H1 (cell line): Measurements from ENCODE around the gene LAMP1. TPM values are rescaled to one million over a fixed set of nuclear protein-coding genes. Genes with fewer than 3 reads are reported as not detected.

Experiments
- CTCF ChIA-PET: fragments of 300-600 bp; sonication (Branson Sonifier 250); formaldehyde crosslinking; loops from one replicate; lab custom pipeline; 2021; ENCODE audit not compliant: partially characterized antibody; lab: Charles Lee
- POLR2A ChIA-PET: fragments of 300-600 bp; sonication (Branson Sonifier 250); formaldehyde crosslinking; loops from one replicate; lab custom pipeline; 2021; ENCODE audit warnings: inconsistent platforms; ENCODE audit not compliant: partially characterized antibody; lab: Charles Lee
- DNase-seq, 2 experiments: peaks; one replicate each; pipeline versions ENCODE4 v3.0.0 to v3.0.0-alpha.2; 2010 to 2022; ENCODE audit warnings: low spot score in 2 of 2, low read depth in 1 of 2, mixed read lengths in 1 of 2
- FAIRE-seq: peaks from 2 replicates; lab custom pipeline; 2011; peaks lifted over from hg19 to GRCh38; lab: Jason Lieb, UNC
- H2AFZ ChIP-seq: 2 replicates; pipeline ENCODE4 v1.8.1; 2012; ENCODE audit warnings: low read length, inconsistent platforms
- H2AK5ac ChIP-seq: 2 replicates; pipeline ENCODE4 v1.6.1; 2013; ENCODE audit warnings: low read depth, low read length
- H2BK120ac ChIP-seq: replicated peaks from 2 replicates; pipeline ENCODE3; 2013; ENCODE audit warnings: low read depth, low read length, inconsistent platforms
- H2BK12ac ChIP-seq: 2 replicates; pipeline ENCODE4 v1.6.1; 2013; ENCODE audit warnings: low read depth, low read length
- H2BK15ac ChIP-seq: 2 replicates; pipeline ENCODE4 v1.6.1; 2013; ENCODE audit warnings: low read length
- H2BK20ac ChIP-seq: 2 replicates; pipeline ENCODE4 v1.6.1; 2013; ENCODE audit warnings: low read length
- H2BK5ac ChIP-seq: 2 replicates; pipeline ENCODE4 v1.6.1; 2013; ENCODE audit warnings: low read depth, low read length
- H3K14ac ChIP-seq: 2 replicates; pipeline ENCODE4 v1.6.1; 2013; ENCODE audit warnings: inconsistent platforms; ENCODE audit not compliant: insufficient read length
- H3K18ac ChIP-seq: 2 replicates; pipeline ENCODE4 v1.6.1; 2013; ENCODE audit warnings: low read length; ENCODE audit errors: extremely low read depth
- H3K23ac ChIP-seq: 2 replicates; pipeline ENCODE4 v1.6.1; 2013; ENCODE audit warnings: inconsistent platforms; ENCODE audit not compliant: insufficient read length
- H3K23me2 ChIP-seq: 2 replicates; pipeline ENCODE4 v1.6.1; 2013; ENCODE audit warnings: low read depth, low read length
- H3K27ac ChIP-seq: 2 replicates; pipeline ENCODE4 v1.6.1; 2011; ENCODE audit warnings: low read depth, low read length, inconsistent platforms
- H3K27me3 ChIP-seq, 4 experiments: replicated peaks in 1 of 4; 1 replicate in 1 of 4; 2 replicates in 3 of 4; pipeline versions ENCODE4 v1.6.1 to v1.8.1; 2011 to 2013; ENCODE audit warnings: low read length in 3 of 4, mild to moderate bottlenecking in 3 of 4, inconsistent platforms in 2 of 4, mixed read lengths in 2 of 4, moderate library complexity in 1 of 4; ENCODE audit not compliant: control insufficient read depth in 3 of 4, insufficient read depth in 3 of 4; ENCODE audit errors: extremely low read depth in 1 of 4
- H3K36me3 ChIP-seq, 4 experiments: 2 replicates each; pipeline versions ENCODE4 v1.6.1 to v1.8.1; 2011 to 2013; ENCODE audit warnings: mild to moderate bottlenecking in 4 of 4, low read length in 3 of 4, moderate library complexity in 2 of 4, control low read depth in 1 of 4, inconsistent platforms in 1 of 4; ENCODE audit not compliant: insufficient read depth in 4 of 4, control insufficient read depth in 2 of 4
- H3K4ac ChIP-seq: replicated peaks from 2 replicates; pipeline ENCODE3; 2013; ENCODE audit warnings: low read length, low read depth, mixed read lengths, inconsistent platforms; ENCODE audit not compliant: insufficient read length
- H3K4me1 ChIP-seq, 4 experiments: replicated peaks in 1 of 4; 1 replicate in 1 of 4; 2 replicates in 3 of 4; pipeline versions ENCODE4 v1.6.1 to v1.8.1; 2011 to 2013; ENCODE audit warnings: low read length in 3 of 4, inconsistent platforms in 2 of 4, mixed read lengths in 1 of 4; ENCODE audit not compliant: insufficient read depth in 4 of 4, control insufficient read depth in 3 of 4
- H3K4me2 ChIP-seq, 2 experiments: 2 replicates each; pipeline versions ENCODE4 v1.6.1 to v1.8.1; 2011 to 2013; ENCODE audit warnings: low read depth in 2 of 2, low read length in 2 of 2, control low read depth in 1 of 2, inconsistent platforms in 1 of 2, mild to moderate bottlenecking in 1 of 2; ENCODE audit not compliant: insufficient read depth in 1 of 2
- H3K4me3 ChIP-seq, 4 experiments: fragments of 200-600, 300-600 bp in 1 of 4; sonication (generic), shearing (Covaris generic), sonication (Bioruptor Twin) in 1 of 4; 2 replicates each; pipeline versions ENCODE4 v1.5.1 to v1.8.1; 2011 to 2016; ENCODE audit warnings: low read length in 4 of 4, low read depth in 3 of 4, control low read depth in 2 of 4, inconsistent platforms in 2 of 4, mild to moderate bottlenecking in 2 of 4, mixed read lengths in 1 of 4, moderate library complexity in 1 of 4; ENCODE audit not compliant: insufficient read depth in 2 of 4; ENCODE audit errors: extremely low read depth in 1 of 4
- H3K56ac ChIP-seq: replicated peaks from 2 replicates; pipeline ENCODE3; 2013; ENCODE audit warnings: low read depth, mild to moderate bottlenecking, mixed read lengths, low read length, inconsistent platforms; ENCODE audit not compliant: insufficient read length
- H3K79me1 ChIP-seq: 2 replicates; pipeline ENCODE4 v1.6.1; 2013; ENCODE audit warnings: low read depth, low read length, control low read depth
- H3K79me2 ChIP-seq, 2 experiments: 2 replicates each; pipeline versions ENCODE4 v1.6.1 to v1.8.1; 2012 to 2013; ENCODE audit warnings: low read length in 2 of 2, mild to moderate bottlenecking in 2 of 2, inconsistent platforms in 1 of 2; ENCODE audit not compliant: insufficient read depth in 2 of 2, control insufficient read depth in 1 of 2
- H3K9ac ChIP-seq, 4 experiments: replicated peaks in 1 of 4; 1 replicate in 1 of 4; 2 replicates in 3 of 4; pipeline versions ENCODE4 v1.6.1 to v1.8.1; 2011 to 2013; ENCODE audit warnings: low read depth in 3 of 4, low read length in 3 of 4, control low read depth in 2 of 4, mild to moderate bottlenecking in 2 of 4, moderate library complexity in 2 of 4, inconsistent platforms in 1 of 4; ENCODE audit errors: extremely low read depth in 1 of 4
- H3K9me3 ChIP-seq, 2 experiments: 2 replicates each; pipeline versions ENCODE4 v1.6.1 to v1.8.1; 2012 to 2013; ENCODE audit warnings: mild to moderate bottlenecking in 2 of 2, moderate library complexity in 2 of 2, control low read depth in 1 of 2, inconsistent platforms in 1 of 2, low read depth in 1 of 2, low read length in 1 of 2, mixed read lengths in 1 of 2; ENCODE audit not compliant: insufficient read depth in 2 of 2
- H4K20me1 ChIP-seq, 2 experiments: replicated peaks in 1 of 2; 2 replicates each; pipeline versions ENCODE3 to v1.8.1; 2011 to 2013; ENCODE audit warnings: inconsistent platforms in 2 of 2, low read length in 2 of 2, mild to moderate bottlenecking in 1 of 2; ENCODE audit not compliant: insufficient read depth in 2 of 2, control insufficient read depth in 1 of 2
- H4K5ac ChIP-seq: 2 replicates; pipeline ENCODE4 v1.6.1; 2013; ENCODE audit warnings: low read length, low read depth, mixed read lengths, inconsistent platforms; ENCODE audit not compliant: insufficient read length
- H4K8ac ChIP-seq: 2 replicates; pipeline ENCODE4 v1.8.0; 2013; ENCODE audit warnings: mild to moderate bottlenecking, moderate library complexity, low read length, inconsistent platforms; ENCODE audit not compliant: insufficient read depth; ENCODE audit errors: extremely low read depth
- H4K91ac ChIP-seq: replicated peaks from 2 replicates; pipeline ENCODE3; 2013; ENCODE audit warnings: low read length, mixed read lengths, inconsistent platforms; ENCODE audit not compliant: insufficient read length
- BACH1 ChIP-seq: IDR thresholded peaks from 2 replicates; pipeline ENCODE4 v1.6.1; 2012; ENCODE audit warnings: low read length, improper control_type of control experiment
- E2F6 ChIP-seq: IDR thresholded peaks from 2 replicates; pipeline ENCODE4 v1.6.1; 2012; ENCODE audit warnings: inconsistent platforms
- HDAC2 ChIP-seq, 2 experiments: fragments of 300-600 bp in 1 of 2; sonication (generic) in 1 of 2; IDR thresholded peaks; 2 replicates each; pipeline ENCODE4 v1.6.1; 2011 to 2012; ENCODE audit warnings: low read depth in 2 of 2, low read length in 2 of 2, mild to moderate bottlenecking in 2 of 2, moderate library complexity in 2 of 2, borderline replicate concordance in 1 of 2, inconsistent platforms in 1 of 2
- JUND ChIP-seq: IDR thresholded peaks from 2 replicates; pipeline ENCODE4 v1.6.1; 2011; ENCODE audit warnings: mild to moderate bottlenecking, improper control_type of control experiment, low read length
- KDM5A ChIP-seq: fragments of 200-600 bp; IDR thresholded peaks from 2 replicates; pipeline ENCODE4 v1.7.1; 2012; ENCODE audit warnings: mild to moderate bottlenecking, low read length, inconsistent platforms, mixed read lengths
- SIN3A ChIP-seq, 2 experiments: IDR thresholded peaks in 1 of 2; conservative IDR thresholded peaks in 1 of 2; 2 replicates each; pipeline ENCODE4 v1.6.1; 2011 to 2012; ENCODE audit warnings: low read length in 2 of 2, improper control_type of control experiment in 1 of 2, low read depth in 1 of 2, mild to moderate bottlenecking in 1 of 2
- SIX5 ChIP-seq: IDR thresholded peaks from 2 replicates; pipeline ENCODE4 v1.6.1; 2011; ENCODE audit warnings: mild to moderate bottlenecking, low read depth, low read length
- TAF1 ChIP-seq: IDR thresholded peaks from 2 replicates; pipeline ENCODE4 v1.6.1; 2011; ENCODE audit warnings: mild to moderate bottlenecking, low read depth, low read length
- whole genome bisulfite sequencing, 2 experiments: shearing (Covaris generic) in 1 of 2; methylation state at CpG; one replicate each; pipeline versions ENCODE4 v1.1.6 to v1.1.7; 2013 to 2015; ENCODE audit warnings: low lambda C conversion rate in 2 of 2, mixed read lengths in 2 of 2, inconsistent platforms in 1 of 2, low coverage in 1 of 2, missing lambda C conversion rate in 1 of 2; ENCODE audit not compliant: insufficient replicate concordance in 2 of 2, insufficient coverage in 1 of 2, insufficient read length in 1 of 2; ENCODE audit errors: extremely low coverage in 1 of 2, missing lambda C conversion rate in 1 of 2; 5-methylcytosine and 5-hydroxymethylcytosine counted together
- polyA plus RNA-seq, 7 experiments: library from polyadenylated mRNA; depleted of rRNA in 3 of 7; stranded (reverse) in 5 of 7; unstranded in 2 of 7; fragments of >200 nt in 5 of 7; fragments of 200-250 nt in 2 of 7; gene quantifications; 1 replicate in 5 of 7; 2 replicates in 1 of 7; 4 replicates in 1 of 7; pipeline versions ENCODE4 v1.2.1 to v1.2.3, GENCODE V29; 2011 to 2013; ENCODE audit warnings: missing spikeins in 2 of 7, mixed read lengths in 2 of 7
- total RNA-seq: library from RNA; stranded (reverse); fragmentation: NEBNext Ultra II Directional; extraction: Animal tissue kit (Norgen Biotek cat#: 25700); gene quantifications from 2 replicates; pipeline ENCODE4 v1.2.1, GENCODE V29; 2021

LAMP1 gene
- total and polyA plus RNA-seq, 2 of the 8 experiments (the other 6 are each of a cell fraction or from before 2014, with no cell fraction given) = 97.6 to 140 TPM

GRCh38 chr13:113351514-113352026 lies 54.5 kb downstream of the LAMP1 start:
- no peak for DNase-seq
- Histone ChIP-seq H4K5ac (no peak overlapping the region), H2BK20ac (no peak overlapping the region), H3K23ac (no peak overlapping the region), H3K4ac (no peak overlapping the region), H3K79me2 (peaks cover 0 to 4% of the 10 kb centered on the region in 2 experiments; a peak in 1 of 4 replicates), H3K14ac (no peak overlapping the region), H3K9ac (no peak overlapping the region), H4K91ac (no peak overlapping the region), H3K23me2 (no peaks in the 10 kb centered on the region), H3K56ac (no peak overlapping the region), H2BK120ac (no peak overlapping the region), H2BK12ac (no peak overlapping the region), H3K4me3 (no peak overlapping the region), H3K4me2 (no peak overlapping the region), H3K9me3 (peaks cover 7 to 18% of the 10 kb centered on the region in 2 experiments; a peak in 2 of 4 replicates), H3K27me3 (no peaks in the 10 kb centered on the region), H3K36me3 (peaks cover 36 to 62% (median 48%) of the 10 kb centered on the region in 4 experiments), H3K4me1 (no peaks in the 10 kb centered on the region), H3K18ac (no peak overlapping the region), H2AK5ac (no peak overlapping the region), H2BK5ac (no peak overlapping the region), H3K79me1 (0 out of 2 replicates have a peak, but pooled peaks cover 9% of the 10 kb centered on the region), H4K8ac (no peak overlapping the region), H4K20me1 (peaks cover 2 to 7% of the 10 kb centered on the region in 2 experiments), H3K27ac (0 out of 2 replicates have a peak overlapping the region, but pooled peaks have one; percentile 14), H2AFZ (no peak overlapping the region), H2BK15ac (no peak overlapping the region)
- FAIRE-seq = no peak
- POLR2A ChIA-PET = interaction anchor here (1.5 to 6.6 kb wide), 8 partner anchors 8 to 51 kb away, joined by 3 to 78 read pairs (median 8); partner anchors contain the start of gene GRTP1
- WGBS, 2 experiments = 87% methylated on average over 14 of the region's 17 CpGs; no CpG with 5 or more reads in 1 of the 2 experiments
- no peak for TF ChIP-seq BACH1
- TF ChIP-seq E2F6 = no peak
- TF ChIP-seq HDAC2 (IDR thresholded peaks at IDR 0.05; ENCODE audit: borderline replicate concordance in 1 of 2, low read depth in 2 of 2, low read length in 2 of 2) = no peak
- TF ChIP-seq KDM5A = no peak
- TF ChIP-seq JUND = no peak
- no peak for TF ChIP-seq TAF1
- no peak for TF ChIP-seq SIN3A (conservative IDR thresholded peaks at IDR 0.05 in 1 of 2, IDR thresholded peaks at IDR 0.05 in 1 of 2; ENCODE audit: low read depth in 1 of 2, low read length in 2 of 2)
- no peak for TF ChIP-seq SIX5
- CTCF ChIA-PET = interaction anchor here (0.6 to 3.7 kb wide), 7 partner anchors 12 to 155 kb away, joined by 3 to 37 read pairs (median 3); partner anchors contain the start of gene GRTP1
